Measurements from ENCODE around the gene ADCY5.

GRCh38 chr3:123284399-123285010 is 164.4 kb downstream of the ADCY5 start:
- no peak for TF ChIP-seq POLR2A (IDR thresholded peaks at IDR 0.05)
- TF ChIP-seq CTCF (IDR thresholded peaks at IDR 0.05): no peak
- TF ChIP-seq POLR2AphosphoS5 (IDR thresholded peaks at IDR 0.05): no peak
- no peak for TF ChIP-seq EP300 (IDR thresholded peaks at IDR 0.05)
